T-helper 1 cell treated with Interleukin-12 subunit alpha and Interleukin-12 subunit beta and Interleukin-4 antibody, amounts not matched to agents 30 μg/mL and 1 μg/mL, for 36 hours (primary cell): ENCODE results near the gene CHTF8.
"Not testable (repeated sequence)": the region's sequence is repeated elsewhere in the genome, so short reads cannot be mapped to it uniquely, and the experiment has no call there.

Experiments used
- H3K27ac Mint-ChIP-seq: one replicate; pipeline ENCODE4 v1.8.0; 2021; ENCODE audit warnings: mild to moderate bottlenecking, mixed read lengths
- H3K27me3 Mint-ChIP-seq: one replicate; pipeline ENCODE4 v1.8.0; 2021; ENCODE audit warnings: low read depth, mixed read lengths
- H3K36me3 Mint-ChIP-seq: one replicate; pipeline ENCODE4 v1.8.0; 2021; ENCODE audit warnings: low read depth, mixed read lengths
- H3K4me1 Mint-ChIP-seq: one replicate; pipeline ENCODE4 v1.8.0; 2021; ENCODE audit warnings: low read depth, mixed read lengths
- H3K4me3 Mint-ChIP-seq: one replicate; pipeline ENCODE4 v1.8.0; 2021; ENCODE audit warnings: mild to moderate bottlenecking, moderate library complexity, mixed read lengths
- H3K9me3 Mint-ChIP-seq: one replicate; pipeline ENCODE4 v1.8.0; 2021; ENCODE audit warnings: mixed read lengths

Gene CHTF8

GRCh38 chr16:69124961-69125360, 7.4 kb downstream of the CHTF8 start:
- H3K4me3 Mint-ChIP-seq, H3K9me3 Mint-ChIP-seq, H3K27ac Mint-ChIP-seq, H3K27me3 Mint-ChIP-seq: not testable (repeated sequence)
- Mint-ChIP-seq H3K4me1 (peaks cover 10% of the 10 kb centered on the region), H3K36me3 (peaks cover 15% of the 10 kb centered on the region)

DNA sequence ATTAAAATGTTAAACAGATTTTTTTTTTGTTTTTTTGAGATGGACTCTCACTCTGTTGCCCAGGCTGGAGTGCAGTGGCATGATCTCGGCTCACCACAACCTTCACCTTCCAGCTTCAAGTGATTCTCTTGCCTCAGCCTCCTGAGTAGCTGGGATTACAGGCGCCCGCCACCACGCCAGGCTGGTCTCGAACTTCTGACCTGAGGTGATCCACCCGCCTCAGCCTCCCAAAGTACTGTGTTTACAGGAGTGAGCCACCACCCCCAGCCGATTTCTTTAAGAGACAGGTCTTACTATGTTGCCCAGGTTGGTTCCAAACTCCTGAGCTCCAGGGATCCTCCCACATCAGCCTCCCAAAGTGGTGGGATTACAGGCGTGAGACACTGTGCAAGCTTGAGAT, 8.0 kb downstream of the CHTF8 start:
- not testable (repeated sequence) for H3K9me3 Mint-ChIP-seq, H3K27ac Mint-ChIP-seq, H3K4me1 Mint-ChIP-seq, H3K27me3 Mint-ChIP-seq, H3K4me3 Mint-ChIP-seq
- peaks cover 16% of the 10 kb centered on the region for H3K36me3 Mint-ChIP-seq

DNA sequence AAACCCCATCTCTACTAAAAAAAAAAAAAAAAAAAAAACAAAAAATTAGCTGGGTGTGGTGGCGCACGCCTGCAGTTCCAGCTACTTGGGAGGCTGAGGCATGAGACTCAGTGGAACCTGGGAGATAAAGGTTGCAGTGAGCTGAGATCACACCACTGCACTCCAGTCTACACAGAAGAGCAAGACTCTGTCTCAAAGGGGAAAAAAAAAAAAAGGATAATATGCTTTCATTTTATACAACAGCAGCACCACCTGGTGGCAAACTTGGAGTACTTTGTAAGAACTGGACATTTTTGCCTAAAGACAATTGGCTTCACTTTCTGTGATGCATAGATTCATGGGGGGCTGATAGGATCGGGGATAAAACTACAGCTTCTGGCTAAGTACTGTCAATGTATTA, 8.5 kb downstream of the CHTF8 start:
- H3K4me3 Mint-ChIP-seq = no peak overlapping the region
- H3K9me3 Mint-ChIP-seq = no peaks in the 10 kb centered on the region
- H3K27ac Mint-ChIP-seq = no peak overlapping the region

DNA sequence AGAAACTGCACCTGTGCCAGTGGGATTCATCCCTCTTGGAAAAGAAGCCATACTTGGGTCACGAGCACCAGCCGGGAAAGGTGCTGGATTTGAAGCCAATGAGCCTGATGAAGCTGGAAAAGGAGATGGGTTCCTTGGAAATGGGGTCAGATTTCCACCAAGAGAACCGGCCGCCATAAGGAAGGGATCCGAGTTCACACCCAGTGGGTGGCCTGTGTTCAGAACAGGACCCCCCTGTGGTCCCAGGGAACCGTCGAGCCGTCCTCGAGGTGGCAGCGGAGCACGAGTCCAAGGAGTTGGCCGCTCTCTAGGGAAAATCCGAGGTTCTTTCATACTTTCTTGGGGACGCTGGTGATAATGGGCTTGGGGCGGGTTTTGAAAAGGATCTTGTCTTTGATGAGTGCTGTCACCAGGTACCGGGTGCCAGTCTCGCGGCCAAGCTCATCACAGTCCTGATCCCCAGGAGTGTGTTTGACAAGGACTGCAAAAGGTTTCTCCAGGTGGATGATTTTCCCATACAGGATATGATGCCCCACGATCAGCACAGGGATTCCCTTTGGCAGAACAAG, 12.2 kb downstream of the CHTF8 start:
- Mint-ChIP-seq H3K9me3 (no peaks in the 10 kb centered on the region), H3K36me3 (peaks cover 22% of the 10 kb centered on the region), H3K27ac (no peak overlapping the region), H3K27me3 (no peaks in the 10 kb centered on the region), H3K4me1 (no peaks in the 10 kb centered on the region), H3K4me3 (no peak overlapping the region)

More for the DNA sequence above, 8.5 kb downstream of the CHTF8 start:
- H3K27me3 Mint-ChIP-seq = no peaks in the 10 kb centered on the region
- H3K36me3 Mint-ChIP-seq = peaks cover 21% of the 10 kb centered on the region
- H3K4me1 Mint-ChIP-seq = peaks cover 5% of the 10 kb centered on the region

DNA sequence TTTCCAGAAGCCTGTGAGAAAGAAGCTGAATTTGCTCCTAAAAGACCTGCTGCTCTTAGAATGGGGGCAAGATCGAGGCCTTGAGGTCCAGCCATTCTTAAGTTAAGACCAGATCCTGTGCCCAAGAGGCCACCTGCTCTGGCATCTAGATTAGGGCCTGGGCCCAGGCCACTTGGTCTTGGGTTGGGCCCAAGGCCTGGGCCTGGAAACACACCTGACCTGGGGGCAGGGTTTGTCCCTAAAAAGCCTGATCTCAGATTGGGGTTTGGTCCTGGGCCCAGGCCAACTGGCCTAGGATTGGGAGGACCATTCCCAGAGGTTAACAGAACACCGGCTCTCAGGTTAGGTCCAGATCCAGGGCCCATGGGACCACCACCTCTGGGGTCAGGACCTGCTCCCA, 12.9 kb downstream of the CHTF8 start:
- peaks cover 5% of the 10 kb centered on the region for H3K4me1 Mint-ChIP-seq

GRCh38 chr16:69118994-69119393, 13.4 kb downstream of the CHTF8 start:
- H3K9me3 Mint-ChIP-seq = no peaks in the 10 kb centered on the region
- H3K4me3 Mint-ChIP-seq = no peak overlapping the region
- H3K27ac Mint-ChIP-seq = no peak overlapping the region
- H3K4me1 Mint-ChIP-seq = peaks cover 5% of the 10 kb centered on the region
- H3K36me3 Mint-ChIP-seq = peaks cover 26% of the 10 kb centered on the region
- H3K27me3 Mint-ChIP-seq = no peaks in the 10 kb centered on the region

More for the DNA sequence above, 12.9 kb downstream of the CHTF8 start:
- Mint-ChIP-seq H3K36me3 (peaks cover 25% of the 10 kb centered on the region), H3K4me3 (no peak overlapping the region), H3K27ac (no peak overlapping the region), H3K9me3 (no peaks in the 10 kb centered on the region), H3K27me3 (no peaks in the 10 kb centered on the region)

DNA sequence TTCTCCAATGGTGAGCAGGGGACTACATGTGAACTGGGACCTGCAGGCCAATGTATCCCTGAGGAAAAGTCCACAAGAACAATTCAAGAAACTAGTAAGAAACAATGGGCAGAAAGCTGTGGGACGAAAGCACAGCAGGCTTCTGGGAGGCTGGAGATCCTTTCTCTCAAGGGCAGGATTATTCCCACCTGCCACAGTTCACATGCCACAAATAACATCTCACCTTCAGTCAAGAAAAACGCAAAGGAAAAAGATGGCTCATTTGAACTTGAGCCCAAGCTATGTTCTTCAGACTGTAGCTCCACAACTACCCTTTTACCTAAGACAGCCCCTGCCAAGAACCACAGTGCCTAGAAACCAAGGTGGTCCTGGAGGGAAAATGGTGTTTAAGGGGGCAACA, 13.9 kb downstream of the CHTF8 start:
- Mint-ChIP-seq H3K36me3 (peaks cover 26% of the 10 kb centered on the region), H3K27ac (no peak overlapping the region), H3K4me3 (no peak overlapping the region)

GRCh38 chr16:69116906-69117305, 15.5 kb downstream of the CHTF8 start:
- H3K9me3 Mint-ChIP-seq = no peaks in the 10 kb centered on the region
- peaks cover 7% of the 10 kb centered on the region for H3K4me1 Mint-ChIP-seq
- no peaks in the 10 kb centered on the region for H3K27me3 Mint-ChIP-seq
- no peak overlapping the region for H3K27ac Mint-ChIP-seq
- peaks cover 26% of the 10 kb centered on the region for H3K36me3 Mint-ChIP-seq
- no peak overlapping the region for H3K4me3 Mint-ChIP-seq

More for the DNA sequence above, 13.9 kb downstream of the CHTF8 start:
- Mint-ChIP-seq H3K4me1 (peaks cover 5% of the 10 kb centered on the region), H3K27me3 (no peaks in the 10 kb centered on the region), H3K9me3 (no peaks in the 10 kb centered on the region)

GRCh38 chr16:69116256-69116875, 16.0 kb downstream of the CHTF8 start:
- Mint-ChIP-seq H3K4me1 (peaks cover 7% of the 10 kb centered on the region), H3K36me3 (peaks cover 25% of the 10 kb centered on the region), H3K4me3 (no peak overlapping the region), H3K27me3 (no peaks in the 10 kb centered on the region), H3K9me3 (no peaks in the 10 kb centered on the region), H3K27ac (no peak overlapping the region)

GRCh38 chr16:69115837-69116236, 16.6 kb downstream of the CHTF8 start:
- Mint-ChIP-seq H3K4me3 (no peak overlapping the region), H3K27ac (no peak overlapping the region), H3K4me1 (peaks cover 7% of the 10 kb centered on the region), H3K9me3 (no peaks in the 10 kb centered on the region), H3K36me3 (peaks cover 20% of the 10 kb centered on the region), H3K27me3 (no peaks in the 10 kb centered on the region)

DNA sequence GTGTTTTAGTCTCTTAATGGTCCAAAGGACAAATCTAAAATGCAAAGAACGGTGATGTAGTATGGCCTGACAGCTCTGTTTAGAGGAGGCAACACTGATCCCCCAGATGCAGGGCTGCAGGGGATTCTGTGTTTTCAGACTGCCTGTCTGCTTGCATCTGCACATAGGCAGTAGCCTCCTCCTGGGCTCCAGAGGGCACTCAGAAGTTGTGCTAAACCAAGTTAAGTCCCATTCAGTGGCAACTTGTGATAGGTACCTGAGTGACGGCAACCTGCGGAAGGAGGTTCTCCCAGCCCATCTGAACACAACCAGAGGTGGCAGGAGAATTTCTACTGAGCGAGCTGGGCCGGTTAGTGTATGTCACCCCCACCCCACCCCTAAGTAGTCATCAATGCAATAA, 17.0 kb downstream of the CHTF8 start:
- H3K27me3 Mint-ChIP-seq = no peaks in the 10 kb centered on the region
- no peak overlapping the region for H3K27ac Mint-ChIP-seq
- H3K4me3 Mint-ChIP-seq = no peak overlapping the region
- H3K4me1 Mint-ChIP-seq = peaks cover 7% of the 10 kb centered on the region
- H3K9me3 Mint-ChIP-seq = no peaks in the 10 kb centered on the region
- H3K36me3 Mint-ChIP-seq = peaks cover 18% of the 10 kb centered on the region

DNA sequence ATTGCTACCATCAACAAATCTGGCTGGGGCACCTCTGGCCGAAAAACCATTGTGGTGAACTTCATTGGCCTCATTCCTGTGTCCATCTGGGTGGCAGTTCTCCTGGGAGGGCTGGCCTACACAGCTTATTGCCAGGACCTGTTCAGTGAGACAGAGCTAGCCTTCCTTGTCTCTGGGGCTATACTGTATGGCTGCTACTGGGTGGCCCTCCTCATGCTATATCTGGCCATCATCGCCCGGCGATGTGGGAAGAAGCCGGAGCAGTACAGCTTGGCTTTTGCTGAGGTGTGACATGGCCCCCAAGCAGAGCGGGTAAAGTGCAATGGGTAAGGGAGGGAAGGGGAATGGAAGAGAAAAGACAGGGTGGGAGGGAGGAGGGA, 17.4 kb downstream of the CHTF8 start:
- Mint-ChIP-seq H3K27ac (no peak overlapping the region), H3K4me1 (peaks cover 7% of the 10 kb centered on the region), H3K36me3 (peaks cover 14% of the 10 kb centered on the region), H3K4me3 (no peak overlapping the region), H3K27me3 (no peaks in the 10 kb centered on the region), H3K9me3 (no peaks in the 10 kb centered on the region)

- Mint-ChIP-seq H3K4me3 (no peak overlapping the region), H3K27ac (no peak overlapping the region), H3K27me3 (no peaks in the 10 kb centered on the region), H3K4me1 (peaks cover 7% of the 10 kb centered on the region), H3K9me3 (no peaks in the 10 kb centered on the region), H3K36me3 (peaks cover 16% of the 10 kb centered on the region)
Measured at GRCh38 chr16:69114346-69114975, 17.9 kb downstream of the CHTF8 start.

GRCh38 chr16:69113216-69113615, 19.2 kb downstream of the CHTF8 start:
- no peak overlapping the region for H3K27ac Mint-ChIP-seq
- H3K9me3 Mint-ChIP-seq = no peaks in the 10 kb centered on the region

More at GRCh38 chr16:69113216-69113615, 19.2 kb downstream of the CHTF8 start:
- Mint-ChIP-seq H3K36me3 (peaks cover 11% of the 10 kb centered on the region), H3K4me1 (peaks cover 7% of the 10 kb centered on the region), H3K4me3 (no peak overlapping the region), H3K27me3 (peaks cover 2% of the 10 kb centered on the region)
